PC-3 (cell line): ENCODE measurements around the gene SCN1B. TPM values are rescaled to one million over a fixed set of nuclear protein-coding genes. Genes with fewer than 3 reads are reported as not detected.

Experiments used
- ATAC-seq: fragments of 200-7000 bp; cut with Tn5 transposase; 2 replicates; pipeline ENCODE4 v1.9.1; 2020; ENCODE audit warnings: mild to moderate bottlenecking, moderate library complexity
- BruUV-seq: library from RNA; stranded (reverse); fragments of 400-500 nt; replicated peaks from 2 replicates; lab custom pipeline; 2021; lab: Mats Ljungman, UMichigan
- CTCF ChIA-PET: fragments of 300-600 bp; sonication (Branson Sonifier 250); formaldehyde crosslinking; loops from one replicate; lab custom pipeline; 2022; ENCODE audit warnings: antibody characterized with exemption; lab: Charles Lee
- POLR2A ChIA-PET: fragments of 300-600 bp; sonication (Branson Sonifier 250); formaldehyde crosslinking; loops from one replicate; lab custom pipeline; 2022; ENCODE audit warnings: antibody characterized with exemption; ENCODE audit not compliant: unreplicated experiment; lab: Charles Lee
- DNase-seq: peaks from one replicate; pipeline ENCODE4 v3.0.0-alpha.2; 2015
- H2AFZ ChIP-seq: fragments of 300-600 bp; sonication (generic); 2 replicates; pipeline ENCODE4 v1.6.0; 2016; ENCODE audit warnings: antibody characterized with exemption, low read length
- H3F3A ChIP-seq: fragments of 300-600 bp; sonication (generic); one replicate; pipeline ENCODE4 v1.6.0; 2017; ENCODE audit warnings: antibody characterized with exemption, low read length, control low read depth, mild to moderate bottlenecking; ENCODE audit not compliant: unreplicated experiment
- H3K27ac ChIP-seq: fragments of 300-600 bp; sonication (generic); 2 replicates; pipeline ENCODE4 v1.5.1; 2016; ENCODE audit warnings: mild to moderate bottlenecking, low read length
- H3K27me3 ChIP-seq: fragments of 300-600 bp; sonication (generic); 2 replicates; pipeline ENCODE4 v1.6.1; 2016; ENCODE audit warnings: low read length, mixed read lengths
- H3K36me3 ChIP-seq: fragments of 300-600 bp; sonication (generic); 2 replicates; pipeline ENCODE4 v1.6.1; 2016; ENCODE audit warnings: low read depth, mixed run types, low read length, mixed read lengths
- H3K4me1 ChIP-seq: fragments of 300-600 bp; sonication (generic); 2 replicates; pipeline ENCODE4 v1.5.1; 2016; ENCODE audit warnings: low read length; ENCODE audit not compliant: insufficient read depth
- H3K4me2 ChIP-seq: fragments of 300-600 bp; sonication (generic); 2 replicates; pipeline ENCODE4 v1.6.0; 2016; ENCODE audit warnings: low read length
- H3K4me3 ChIP-seq: fragments of 300-600 bp; sonication (generic); 2 replicates; pipeline ENCODE4 v1.5.1; 2016; ENCODE audit warnings: mild to moderate bottlenecking, low read length, mixed read lengths
- H3K79me2 ChIP-seq: fragments of 300-600 bp; sonication (generic); 2 replicates; pipeline ENCODE4 v1.6.1; 2017; ENCODE audit warnings: low read length, mixed read lengths
- H3K9ac ChIP-seq: fragments of 300-600 bp; sonication (generic); 2 replicates; pipeline ENCODE4 v1.6.0; 2016; ENCODE audit warnings: mild to moderate bottlenecking, low read length
- H3K9me2 ChIP-seq: fragments of 300-600 bp; sonication (generic); replicated peaks from 2 replicates; pipeline ENCODE4 v1.6.1; 2016; ENCODE audit warnings: mixed run types, low read length, mixed read lengths
- H3K9me3 ChIP-seq: fragments of 300-600 bp; sonication (generic); 2 replicates; pipeline ENCODE4 v1.6.1; 2016; ENCODE audit warnings: low read length, mixed read lengths
- H4K20me1 ChIP-seq: fragments of 300-600 bp; sonication (generic); 2 replicates; pipeline ENCODE4 v1.6.1; 2016; ENCODE audit warnings: low read length, mixed read lengths
- CTCF ChIP-seq: fragments of 300-600 bp; sonication (generic); conservative IDR thresholded peaks from 2 replicates; pipeline ENCODE4 v1.5.1; 2017; ENCODE audit warnings: antibody characterized with exemption, low read depth, mild to moderate bottlenecking, low read length
- EZH2 ChIP-seq: fragments of 300-600 bp; sonication (generic); IDR thresholded peaks from one replicate; pipeline ENCODE4 v1.6.1; 2017; ENCODE audit warnings: antibody characterized with exemption, mild to moderate bottlenecking, low read length; ENCODE audit not compliant: unreplicated experiment
- EZH2phosphoT487 ChIP-seq: fragments of 300-600 bp; sonication (generic); IDR thresholded peaks from 2 replicates; pipeline ENCODE4 v1.6.1; 2018; ENCODE audit warnings: mild to moderate bottlenecking, antibody characterized with exemption, low read length, borderline replicate concordance
- intact Hi-C: fragments of 100-400 bp; cut with micrococcal nuclease; formaldehyde crosslinking; loops from 2 replicates; pipeline ENCODE4 v1.9.0; 2023
- total RNA-seq: library from RNA; depleted of rRNA; stranded (reverse); fragments of >200 nt; gene quantifications from 2 replicates; pipeline ENCODE4 v1.2.3, GENCODE V29; 2014

Gene SCN1B
- total RNA-seq, 1 experiment from 2014 or later = 1.7 TPM

DNA sequence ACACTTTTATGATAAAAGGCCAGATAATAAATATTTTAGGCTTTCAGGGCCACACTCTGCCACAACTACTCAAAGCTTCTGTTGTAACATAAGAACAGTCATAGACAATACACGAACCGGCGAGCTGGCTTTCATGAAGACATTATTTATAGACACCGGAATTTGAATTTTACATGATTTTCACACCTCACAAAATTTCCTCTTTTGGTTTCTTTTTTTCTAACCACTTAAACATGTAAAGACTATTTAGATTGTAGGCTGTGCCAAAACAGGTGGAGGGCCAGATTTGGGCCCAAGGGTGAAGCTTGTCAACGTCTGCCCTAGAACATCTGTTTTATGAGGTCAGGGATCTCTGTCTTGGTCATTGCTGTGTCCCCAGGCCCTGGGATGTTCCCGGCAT, 55.7 kb downstream of the SCN1B start:
- Histone ChIP-seq H3K79me2 (no peaks in the 10 kb centered on the region), H3K9me2 (no peaks in the 10 kb centered on the region), H3K27me3 (no peaks in the 10 kb centered on the region), H3K4me1 (peaks cover 8% of the 10 kb centered on the region), H3K27ac (no peak overlapping the region), H3K9ac (no peak overlapping the region), H3K4me2 (no peak overlapping the region), H4K20me1 (no peaks in the 10 kb centered on the region), H3K9me3 (no peaks in the 10 kb centered on the region), H3F3A (no peaks in the 10 kb centered on the region), H2AFZ (no peak overlapping the region), H3K36me3 (no peaks in the 10 kb centered on the region), H3K4me3 (no peak overlapping the region)
- ATAC-seq (no peak), DNase-seq (no peak)
- intact Hi-C loops = no loop called here
- BruUV-seq = no TSS peak
- ChIA-PET CTCF (no interaction called here), POLR2A (no interaction called here)
- no peak for TF ChIP-seq EZH2phosphoT487
- no peak for TF ChIP-seq CTCF
- TF ChIP-seq EZH2 = no peak

GRCh38 chr19:35086455-35086854, 56.2 kb downstream of the SCN1B start:
- ChIA-PET POLR2A (no interaction called here), CTCF (no interaction called here)
- no peaks in the 10 kb centered on the region for H3K36me3 ChIP-seq
- no peak overlapping the region for H3K4me3 ChIP-seq
- no peak overlapping the region for H2AFZ ChIP-seq
- no peak overlapping the region for H3K4me2 ChIP-seq
- peaks cover 10% of the 10 kb centered on the region for H3K4me1 ChIP-seq
- H3K9ac ChIP-seq = no peak overlapping the region
- no peaks in the 10 kb centered on the region for H3K9me2 ChIP-seq
- TF ChIP-seq CTCF = no peak
- no peak for TF ChIP-seq EZH2phosphoT487
- TF ChIP-seq EZH2 = no peak
- H3K27ac ChIP-seq = no peak overlapping the region
- no peak for ATAC-seq
- H3F3A ChIP-seq = no peaks in the 10 kb centered on the region
- intact Hi-C loops = no loop called here
- no TSS peak for BruUV-seq
- H3K79me2 ChIP-seq = no peaks in the 10 kb centered on the region
- H4K20me1 ChIP-seq = no peaks in the 10 kb centered on the region
- DNase-seq = no peak
- no peaks in the 10 kb centered on the region for H3K27me3 ChIP-seq
- H3K9me3 ChIP-seq = no peaks in the 10 kb centered on the region

GRCh38 chr19:35087393-35087792, 57.1 kb downstream of the SCN1B start:
- H3K9me2 ChIP-seq = no peaks in the 10 kb centered on the region
- H3K9me3 ChIP-seq = no peaks in the 10 kb centered on the region
- ATAC-seq (no peak), DNase-seq (no peak)
- no peak overlapping the region for H3K4me3 ChIP-seq
- no peak for TF ChIP-seq CTCF
- no peak for TF ChIP-seq EZH2phosphoT487
- TF ChIP-seq EZH2 = no peak
- H3K36me3 ChIP-seq = no peaks in the 10 kb centered on the region
- H3K9ac ChIP-seq = no peak overlapping the region
- peaks cover 10% of the 10 kb centered on the region for H3K4me1 ChIP-seq
- no peaks in the 10 kb centered on the region for H3F3A ChIP-seq
- H3K79me2 ChIP-seq = no peaks in the 10 kb centered on the region
- ChIA-PET CTCF (no interaction called here), POLR2A (no interaction called here)
- intact Hi-C loops = no loop called here
- BruUV-seq = no TSS peak
- no peaks in the 10 kb centered on the region for H3K27me3 ChIP-seq
- no peak overlapping the region for H2AFZ ChIP-seq
- no peak overlapping the region for H3K4me2 ChIP-seq
- H4K20me1 ChIP-seq = no peaks in the 10 kb centered on the region
- H3K27ac ChIP-seq = no peak overlapping the region
